Suppressor macrophage (primary cell): ENCODE data around the gene RABGAP1L.
"Not testable (repeated sequence)": the region's sequence is repeated elsewhere in the genome, so short reads cannot be mapped to it uniquely, and the experiment has no call there.

ENCODE experiments used
- DNase-seq, 4 experiments: peaks; one replicate each; pipeline ENCODE4 v3.0.0-alpha.2; 2020 to 2022

RABGAP1L gene

DNA sequence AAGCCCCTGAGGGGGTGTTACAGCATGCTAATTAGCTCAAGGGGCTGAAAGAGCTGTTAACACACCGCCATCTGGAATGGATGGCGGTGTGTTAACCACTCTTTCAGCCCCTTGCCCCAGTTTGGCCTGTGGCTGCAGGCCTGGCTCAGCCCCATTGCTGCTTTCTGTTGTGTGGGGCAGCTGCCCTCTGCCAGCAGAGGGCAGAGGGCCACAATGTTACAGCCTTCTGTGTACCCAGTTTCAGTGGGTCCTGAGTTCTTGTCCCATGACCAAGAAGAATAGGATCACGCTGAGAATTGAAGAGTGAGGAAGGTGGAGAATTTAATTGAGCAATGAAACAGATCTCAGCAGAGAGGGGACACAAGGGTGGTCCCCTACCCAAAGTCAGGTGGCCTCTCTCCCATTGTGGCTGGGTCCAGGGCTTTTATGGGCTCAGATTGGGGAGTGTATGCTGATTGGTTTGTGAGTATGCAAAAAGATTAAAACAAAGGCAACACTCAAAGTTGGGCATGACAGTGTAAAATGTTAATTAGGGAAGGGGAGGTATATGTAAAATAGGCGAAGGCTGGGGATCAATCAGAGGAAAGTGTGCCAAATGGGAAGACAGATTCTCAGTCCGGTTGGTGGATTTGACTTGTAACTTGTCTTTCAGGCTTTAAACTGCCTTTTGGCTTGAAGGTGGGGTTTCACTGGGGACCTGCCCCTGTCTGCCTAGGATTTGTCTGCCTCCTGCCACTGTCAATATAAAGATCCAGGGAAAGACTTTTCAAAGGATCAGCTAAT, 142.2 kb downstream of the RABGAP1L start:
- no peak for DNase-seq

GRCh38 chr1:174308604-174309003, 149.3 kb downstream of the RABGAP1L start:
- DNase-seq, result no peak

- DNase-seq, result no peak
These were observed 150.2 kb downstream of the RABGAP1L start for GRCh38 chr1:174309490-174309889.

- peak in 2 of 4 experiments; percentile 30 to 41 for DNase-seq
These were observed 155.1 kb downstream of the RABGAP1L start for GRCh38 chr1:174314433-174314832.

DNA sequence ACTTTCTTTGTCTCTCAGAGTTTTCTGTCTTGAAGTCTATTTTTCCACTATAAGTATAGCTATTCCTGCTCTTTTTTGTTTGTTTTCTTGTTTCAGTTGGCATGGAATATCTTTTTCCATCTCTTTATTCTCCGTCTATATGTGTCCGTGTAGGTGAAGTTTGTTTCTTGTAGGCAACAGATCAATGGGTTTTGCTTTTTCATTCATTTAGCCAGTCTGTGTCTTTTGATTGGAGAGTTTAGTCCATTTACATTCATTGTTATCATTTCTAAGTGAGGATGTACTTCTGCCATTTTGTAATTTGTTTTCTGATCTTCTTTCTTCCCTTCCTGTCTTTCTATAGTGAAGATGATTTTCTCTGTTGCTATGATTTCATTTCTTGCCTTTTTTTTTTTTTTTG, 155.9 kb downstream of the RABGAP1L start:
- DNase-seq, result no peak

DNA sequence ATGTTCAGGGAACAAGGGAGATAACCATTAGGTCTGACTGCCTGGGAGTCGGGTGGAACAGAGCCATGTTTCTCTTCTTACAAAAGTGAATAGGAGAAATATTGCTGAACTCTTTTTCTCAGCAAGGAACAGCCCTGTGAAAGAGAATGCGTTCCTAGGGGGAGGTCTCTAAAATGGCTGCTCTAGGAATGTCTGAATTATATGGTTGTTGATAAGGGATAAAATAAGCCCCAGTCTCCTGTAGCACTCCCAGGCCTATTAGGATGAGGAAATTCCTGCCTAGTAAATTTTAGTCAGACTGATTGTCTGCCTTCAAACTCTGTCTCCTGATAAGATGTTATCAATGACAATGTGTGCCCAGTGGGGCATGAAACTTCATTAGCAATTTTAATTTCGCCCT, 161.6 kb downstream of the RABGAP1L start:
- not testable (repeated sequence) for DNase-seq

DNA sequence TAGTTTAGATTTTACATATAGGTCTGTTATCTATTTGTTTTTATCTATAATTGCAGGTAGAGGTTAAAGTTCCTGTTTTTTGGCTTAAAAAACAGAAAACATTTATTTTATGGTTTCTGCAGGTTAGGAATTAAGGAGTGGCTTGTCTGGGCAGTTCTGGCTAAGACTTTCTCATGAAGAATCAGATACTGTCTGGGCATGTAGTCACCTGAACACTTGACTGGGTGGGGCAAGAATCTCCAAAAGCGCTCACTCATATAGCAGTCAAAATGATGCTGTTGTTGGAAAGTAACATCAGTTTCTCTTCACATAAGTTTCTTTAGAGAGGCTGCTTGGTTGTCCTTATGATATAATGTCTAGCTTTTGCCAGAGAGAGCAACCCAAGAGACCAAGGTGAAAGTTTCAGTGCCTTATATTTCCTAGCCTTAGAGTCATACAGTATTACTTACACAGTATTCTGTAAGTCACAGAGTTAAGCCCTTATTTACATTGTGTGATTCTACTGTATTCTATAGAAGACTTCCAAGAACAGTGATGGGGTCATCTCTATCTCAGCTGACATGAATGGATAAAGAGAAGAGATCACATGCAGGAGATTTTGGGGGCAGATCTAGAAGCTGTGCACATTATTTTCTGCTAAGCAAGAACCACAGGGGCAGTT, 163.0 kb downstream of the RABGAP1L start:
- no peak for DNase-seq

- DNase-seq, result no peak
These were observed 165.2 kb downstream of the RABGAP1L start for GRCh38 chr1:174324493-174324892.

GRCh38 chr1:174324939-174325338, 165.6 kb downstream of the RABGAP1L start:
- no peak for DNase-seq

GRCh38 chr1:174326278-174326677, 167.0 kb downstream of the RABGAP1L start:
- no peak for DNase-seq

GRCh38 chr1:174333437-174333836, 174.1 kb downstream of the RABGAP1L start:
- no peak for DNase-seq

- no peak for DNase-seq
These were observed 177.8 kb downstream of the RABGAP1L start for GRCh38 chr1:174337000-174337681.

GRCh38 chr1:174340404-174340803, 181.1 kb downstream of the RABGAP1L start:
- DNase-seq, result not testable (repeated sequence)

DNA sequence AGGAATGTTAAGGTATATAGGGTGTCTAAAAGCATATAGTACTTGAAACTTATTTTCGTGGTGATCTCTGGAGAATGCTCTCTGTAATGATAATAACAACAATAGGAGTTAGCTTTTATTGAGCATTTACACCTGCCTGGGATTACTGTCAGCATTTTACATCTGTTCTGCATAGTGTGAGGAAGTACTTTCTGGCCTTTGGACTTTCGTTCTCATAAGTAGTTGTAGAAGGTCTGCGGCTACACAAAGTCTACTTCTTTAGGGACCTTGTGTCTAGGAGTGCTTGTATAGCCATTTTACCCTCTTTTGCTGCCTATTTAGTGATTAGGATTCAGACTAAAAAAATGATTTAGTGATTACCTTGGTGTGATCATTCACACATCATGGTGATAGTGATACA, 184.8 kb downstream of the RABGAP1L start:
- DNase-seq, result no peak

DNA sequence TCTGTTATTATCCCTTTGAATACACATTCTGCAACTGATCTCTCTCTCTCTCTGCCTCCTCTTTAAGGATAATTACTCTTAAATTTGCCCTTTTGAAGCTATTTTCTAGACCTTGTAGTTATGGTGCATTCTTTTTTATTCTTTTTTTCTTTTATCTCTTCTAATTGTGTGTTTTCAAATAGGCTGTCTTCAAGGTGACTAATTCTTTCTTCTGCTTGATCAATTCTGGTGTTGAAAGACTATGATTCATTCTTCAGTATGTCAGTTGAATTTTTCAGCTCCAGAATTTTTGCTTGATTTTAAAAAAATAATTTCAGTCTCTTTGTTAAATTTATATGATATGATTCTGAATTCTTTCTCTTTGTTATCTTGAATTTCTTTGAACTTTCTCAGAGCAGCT, 192.8 kb downstream of the RABGAP1L start:
- DNase-seq, result no peak

DNA sequence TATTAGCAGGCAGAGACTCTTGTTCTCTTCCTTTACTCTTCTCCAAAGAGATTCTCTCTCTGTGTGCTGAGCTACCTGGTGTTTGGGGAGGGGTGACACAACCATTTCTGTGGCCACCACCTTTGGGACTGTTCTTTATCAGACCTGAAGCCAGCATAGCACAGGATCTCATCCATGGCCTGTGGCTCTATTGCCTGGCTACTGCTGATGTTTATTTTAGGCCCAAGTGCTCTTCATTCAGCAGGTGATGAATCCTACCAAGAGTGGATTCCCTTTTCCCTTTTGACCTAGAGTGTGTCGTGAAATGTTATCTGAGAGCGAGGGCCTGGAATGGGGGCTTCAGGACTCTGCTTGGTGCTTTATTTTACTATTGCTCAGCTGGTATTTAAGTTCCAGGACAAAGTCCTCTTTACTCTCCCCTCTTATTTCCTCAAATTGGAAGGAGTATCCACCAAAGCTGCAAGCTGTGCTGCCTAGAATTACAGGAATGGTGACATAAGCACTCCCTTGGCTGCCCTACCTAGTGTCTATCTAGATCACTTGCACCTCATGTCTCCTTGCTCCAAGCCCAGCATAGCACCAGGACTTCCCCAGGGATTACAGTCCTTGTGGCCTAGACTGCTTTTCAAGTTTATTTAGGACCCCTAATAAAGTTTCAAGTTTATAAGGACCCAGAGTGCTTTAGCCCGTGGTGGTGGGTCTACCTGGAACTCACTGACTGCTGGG, 193.7 kb downstream of the RABGAP1L start:
- DNase-seq, result no peak

- DNase-seq, result no peak
These were observed 199.0 kb downstream of the RABGAP1L start for GRCh38 chr1:174358344-174358743.

- DNase-seq, result peak in 1 of 4 experiments; percentile 26
These were observed 199.6 kb downstream of the RABGAP1L start for GRCh38 chr1:174358786-174359453.

DNA sequence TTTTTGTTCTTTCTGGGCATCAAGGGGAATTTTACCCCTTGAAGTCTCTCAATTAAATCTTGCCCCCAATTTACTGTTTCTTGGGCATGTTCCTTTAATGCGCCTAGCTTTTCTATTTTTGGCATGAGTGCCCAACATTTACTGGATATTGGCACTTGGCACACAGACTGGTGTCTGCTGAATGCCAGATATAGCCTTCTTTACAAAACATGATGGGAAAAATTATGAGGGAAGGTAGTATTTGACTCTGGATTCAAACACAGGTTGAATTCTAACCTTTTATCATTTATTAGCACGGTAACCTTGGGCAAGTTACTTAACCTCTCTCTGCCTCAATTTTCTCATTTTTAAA, 200.1 kb downstream of the RABGAP1L start:
- no peak for DNase-seq

- DNase-seq, result peak in 2 of 4 experiments; percentile 11 to 21
These were observed 205.8 kb downstream of the RABGAP1L start for GRCh38 chr1:174364996-174365736.

DNA sequence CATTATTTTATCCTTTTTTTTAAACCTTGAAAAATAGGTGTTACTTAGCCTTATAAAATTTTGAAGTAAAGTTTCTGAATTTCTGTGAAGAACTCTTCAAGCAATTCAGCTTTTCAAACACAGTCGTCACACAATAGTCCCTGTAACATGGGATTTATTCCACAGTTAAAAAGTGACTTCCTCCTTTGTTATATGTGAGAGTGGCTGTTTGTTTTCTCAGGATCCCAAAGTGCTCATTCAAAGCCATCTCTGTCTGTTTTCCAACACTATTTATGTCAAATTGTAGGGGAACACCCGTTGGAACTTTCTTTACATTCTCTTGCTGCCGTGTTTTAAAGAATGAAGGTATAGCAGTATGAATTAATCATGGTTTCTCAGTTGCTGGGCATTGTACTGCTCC, 207.6 kb downstream of the RABGAP1L start:
- no peak for DNase-seq

DNA sequence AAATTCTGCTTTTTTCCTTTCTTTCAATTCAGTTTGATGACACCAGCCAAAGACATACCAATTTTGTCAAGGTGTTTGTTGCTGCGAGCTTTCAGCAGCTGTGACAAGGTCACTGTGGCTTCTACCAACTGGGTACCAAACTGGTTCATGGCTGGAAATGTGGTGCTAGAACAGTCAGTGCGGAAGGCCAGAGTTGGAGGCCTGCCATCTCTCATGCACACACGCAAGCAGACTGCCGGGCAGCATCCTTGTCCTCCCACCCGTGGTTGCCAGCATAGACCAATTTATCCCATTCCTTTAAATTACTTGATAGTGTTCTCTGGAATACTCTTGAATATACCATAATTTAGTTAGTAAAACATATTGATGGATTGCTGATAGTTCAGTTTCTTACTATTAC, 208.6 kb downstream of the RABGAP1L start:
- DNase-seq, result no peak
